SK-N-MC (cell line): Measurements from ENCODE around the gene HSPA8.

Experiments
- DNase-seq: peaks from one replicate; pipeline ENCODE4 v3.0.0-alpha.2; 2011; ENCODE audit warnings: low read depth, low spot score
- H3K27ac ChIP-seq: fragments of 200-600 bp; sonication (generic); 2 replicates; pipeline ENCODE4 v1.5.1; 2016; ENCODE audit warnings: mixed run types
- H3K36me3 ChIP-seq: fragments of 200-600 bp; sonication (generic); 2 replicates; pipeline ENCODE4 v1.6.1; 2017; ENCODE audit warnings: antibody characterized with exemption, low read length, mixed read lengths; ENCODE audit not compliant: insufficient read depth
- H3K4me3 ChIP-seq: fragments of 200-600 bp; sonication (generic); 2 replicates; pipeline ENCODE4 v1.5.1; 2016
- H3K9ac ChIP-seq: fragments of 200-600 bp; sonication (generic); 2 replicates; pipeline ENCODE4 v1.8.0; 2017; ENCODE audit warnings: mixed run types, mixed read lengths; ENCODE audit not compliant: insufficient read length
- H3K9me3 ChIP-seq: fragments of 200-600 bp; sonication (generic); 2 replicates; pipeline ENCODE4 v1.6.1; 2017; ENCODE audit warnings: low read depth, mild to moderate bottlenecking, antibody characterized with exemption, low read length, moderate library complexity, mixed read lengths
- EZH2 ChIP-seq: fragments of 200-600 bp; sonication (generic); IDR thresholded peaks from one replicate; pipeline ENCODE4 v1.6.1; 2017; ENCODE audit warnings: antibody characterized with exemption
- FOXP2 ChIP-seq: optimal IDR thresholded peaks from 2 replicates; pipeline ENCODE3; 2011; ENCODE audit warnings: mild to moderate bottlenecking, moderate library complexity; ENCODE audit not compliant: insufficient read depth; ENCODE audit errors: extremely low read length, control extremely low read depth
- POLR2AphosphoS5 ChIP-seq: IDR thresholded peaks from 2 replicates; pipeline ENCODE4 v1.6.1; 2012; ENCODE audit warnings: mild to moderate bottlenecking, low read depth, low read length, borderline replicate concordance

Gene HSPA8

GRCh38 chr11:123018702-123019101 lies 43.2 kb downstream of the HSPA8 start:
- H3K36me3 ChIP-seq, result no peaks in the 10 kb centered on the region

GRCh38 chr11:123011510-123011909 lies 50.4 kb downstream of the HSPA8 start:
- Histone ChIP-seq H3K9me3 (no peaks in the 10 kb centered on the region), H3K36me3 (no peaks in the 10 kb centered on the region), H3K27ac (no peak overlapping the region), H3K9ac (no peak overlapping the region), H3K4me3 (no peak overlapping the region)
- no peak for DNase-seq
- TF ChIP-seq EZH2 (no peak), FOXP2 (no peak), POLR2AphosphoS5 (no peak)

More at GRCh38 chr11:123018702-123019101, 43.2 kb downstream of the HSPA8 start:
- Histone ChIP-seq H3K27ac (no peak overlapping the region), H3K9ac (no peak overlapping the region), H3K9me3 (no peaks in the 10 kb centered on the region), H3K4me3 (no peak overlapping the region)
- DNase-seq, result no peak
- TF ChIP-seq POLR2AphosphoS5, result no peak
- no peak for TF ChIP-seq FOXP2
- no peak for TF ChIP-seq EZH2
